Keratinocyte (primary cell): ENCODE results near the gene METTL1. TPM values are rescaled to one million over a fixed set of nuclear protein-coding genes. Genes with fewer than 3 reads are reported as not detected.
A peak's percentile ranks its signal among the peaks of the same experiment; 100 is the strongest.

ENCODE experiments used
- DNase-seq: peaks from one replicate; pipeline ENCODE4 v3.0.0-alpha.2; 2011; ENCODE audit warnings: low read depth, missing footprints, low spot score
- FAIRE-seq: peaks from 2 replicates; lab custom pipeline; 2011; peaks lifted over from hg19 to GRCh38; lab: Jason Lieb, UNC
- H2AFZ ChIP-seq: 2 replicates; pipeline ENCODE4 v1.6.0; 2012; ENCODE audit warnings: low read length, control low read depth, inconsistent platforms; ENCODE audit not compliant: control insufficient read depth
- H3K27ac ChIP-seq: 2 replicates; pipeline ENCODE4 v1.5.1; 2011; ENCODE audit warnings: low read length; ENCODE audit not compliant: control insufficient read depth, insufficient read depth
- H3K27me3 ChIP-seq: 3 replicates; pipeline ENCODE4 v1.6.0; 2011; ENCODE audit warnings: low read length; ENCODE audit not compliant: control insufficient read depth, insufficient read depth; ENCODE audit errors: extremely low read depth
- H3K36me3 ChIP-seq, 2 experiments: 2 replicates in 1 of 2; 3 replicates in 1 of 2; pipeline ENCODE4 v1.5.1; 2011; ENCODE audit warnings: low read length in 2 of 2, mild to moderate bottlenecking in 1 of 2; ENCODE audit not compliant: control insufficient read depth in 2 of 2, insufficient read depth in 2 of 2; ENCODE audit errors: extremely low read depth in 1 of 2
- H3K4me1 ChIP-seq: 3 replicates; pipeline ENCODE4 v1.5.1; 2011; ENCODE audit warnings: low read length; ENCODE audit not compliant: control insufficient read depth, insufficient read depth; ENCODE audit errors: extremely low read depth
- H3K4me2 ChIP-seq: 3 replicates; pipeline ENCODE4 v1.6.0; 2011; ENCODE audit warnings: low read depth, low read length; ENCODE audit not compliant: control insufficient read depth, insufficient read depth; ENCODE audit errors: extremely low read depth
- H3K4me3 ChIP-seq, 3 experiments: fragments of 200-600 bp in 1 of 3; sonication (generic) in 1 of 3; 2 replicates in 2 of 3; 3 replicates in 1 of 3; pipeline ENCODE4 v1.5.1; 2011 to 2016; ENCODE audit warnings: low read length in 3 of 3, mild to moderate bottlenecking in 3 of 3, control low read depth in 2 of 3, inconsistent platforms in 1 of 3, low read depth in 1 of 3, mixed read lengths in 1 of 3, mixed run types in 1 of 3, moderate library complexity in 1 of 3; ENCODE audit not compliant: control insufficient read depth in 2 of 3, insufficient read depth in 2 of 3; ENCODE audit errors: extremely low read depth in 1 of 3
- H3K79me2 ChIP-seq: 2 replicates; pipeline ENCODE4 v1.6.0; 2012; ENCODE audit warnings: low read length; ENCODE audit not compliant: control insufficient read depth, insufficient read depth
- H3K9ac ChIP-seq: 3 replicates; pipeline ENCODE4 v1.6.0; 2011; ENCODE audit warnings: low read length; ENCODE audit not compliant: control insufficient read depth, insufficient read depth; ENCODE audit errors: extremely low read depth
- H3K9me1 ChIP-seq: 3 replicates; pipeline ENCODE4 v1.6.0; 2011; ENCODE audit warnings: low read length; ENCODE audit not compliant: control insufficient read depth, insufficient read depth; ENCODE audit errors: extremely low read depth
- H3K9me3 ChIP-seq: 2 replicates; pipeline ENCODE4 v1.5.1; 2012; ENCODE audit warnings: low read depth, low read length; ENCODE audit not compliant: control insufficient read depth
- H4K20me1 ChIP-seq: 3 replicates; pipeline ENCODE4 v1.6.0; 2011; ENCODE audit warnings: low read length; ENCODE audit not compliant: control insufficient read depth, insufficient read depth; ENCODE audit errors: extremely low read depth
- EZH2 ChIP-seq: IDR thresholded peaks from one replicate; pipeline ENCODE4 v1.6.1; 2012; ENCODE audit warnings: inconsistent platforms, mild to moderate bottlenecking, low read length, moderate library complexity
- dilution Hi-C: fragments of 300-500 bp; cut with MboI; formaldehyde crosslinking; loops from one replicate; pipeline ENCODE4 v1.7.0; 2020; ENCODE audit warnings: low sequenced_read_pairs; ENCODE audit not compliant: extremely low pct_ligation_motif_present
- polyA plus RNA-seq, 5 experiments: library from polyadenylated mRNA; depleted of rRNA in 3 of 5; stranded (reverse) in 3 of 5; stranded (forward) in 1 of 5; unstranded in 1 of 5; fragments of >200 nt; gene quantifications; 1 replicate in 1 of 5; 2 replicates in 3 of 5; 3 replicates in 1 of 5; pipeline versions ENCODE4 v1.2.1 to v1.2.3, GENCODE V29; 2011 to 2012; ENCODE audit warnings: missing spikeins in 2 of 5, low read depth in 1 of 5, low replicate concordance in 1 of 5
- TF ChIP-seq, protein P1 (sequence below), 3 experiments: IDR thresholded peaks in 1 of 3; conservative IDR thresholded peaks in 1 of 3; optimal IDR thresholded peaks in 1 of 3; 2 replicates in 2 of 3; 3 replicates in 1 of 3; pipeline versions ENCODE3 to v1.5.1; 2011; ENCODE audit warnings: low read length in 3 of 3, mild to moderate bottlenecking in 3 of 3, moderate library complexity in 2 of 3, control low read depth in 1 of 3, inconsistent platforms in 1 of 3; ENCODE audit not compliant: insufficient read depth in 2 of 3; ENCODE audit errors: extremely low read depth in 1 of 3

Gene METTL1
- polyA plus RNA-seq, 1 donor (not counting 4 experiments of a cell fraction or from before 2014, with no cell fraction given) = 24.5 TPM

DNA sequence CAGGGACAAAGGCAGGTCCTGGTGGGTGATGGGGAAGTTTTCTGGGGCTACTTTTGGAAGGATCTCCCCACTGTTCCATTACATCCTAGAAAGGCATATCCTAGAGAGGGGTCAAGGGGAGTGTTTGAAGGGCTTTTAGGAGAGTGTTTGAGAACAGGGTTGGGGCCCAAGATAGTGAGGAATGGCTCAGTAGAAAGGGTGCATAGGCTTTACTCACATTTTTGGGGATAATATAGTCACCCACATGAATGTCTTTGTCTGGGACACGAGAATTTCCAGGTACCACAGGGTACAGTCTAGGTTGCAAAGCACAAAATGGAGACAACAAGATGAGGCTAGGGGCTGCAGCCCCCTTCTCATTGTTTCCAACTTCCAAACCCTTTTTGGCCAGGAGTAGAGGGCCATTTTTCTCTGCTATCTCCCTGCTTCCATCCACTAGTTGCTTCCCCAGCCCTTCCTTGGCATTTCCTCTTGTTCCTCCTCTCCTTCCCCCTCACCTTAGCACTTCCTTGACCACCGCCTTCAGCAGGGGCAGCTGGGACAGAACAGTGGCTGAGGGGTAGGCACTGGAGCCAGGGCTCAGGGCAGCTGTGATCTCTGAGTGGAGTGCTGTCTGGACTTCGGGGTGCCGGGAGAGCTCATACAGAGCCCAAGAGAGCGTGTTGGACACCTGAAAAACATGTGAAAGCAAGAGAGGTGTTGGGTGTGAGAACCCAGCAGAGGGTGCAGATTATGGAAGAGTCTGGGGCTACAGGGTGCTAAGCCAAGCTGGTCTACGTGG lies 7.8 kb downstream of the METTL1 start:
- no peaks in the 10 kb centered on the region for H3K9me1 ChIP-seq
- H4K20me1 ChIP-seq = peaks cover 4% of the 10 kb centered on the region
- H3K9me3 ChIP-seq = no peaks in the 10 kb centered on the region
- peaks cover 66% of the 10 kb centered on the region for H3K79me2 ChIP-seq
- no peak overlapping the region for H3K27ac ChIP-seq
- peak overlapping the region; percentile 74 for H3K4me2 ChIP-seq
- FAIRE-seq (no peak), DNase-seq (no peak)
- no peaks in the 10 kb centered on the region for H3K27me3 ChIP-seq
- H3K9ac ChIP-seq = peak overlapping the region; percentile 80
- peaks cover 31 to 55% of the 10 kb centered on the region in 2 experiments for H3K36me3 ChIP-seq
- no peak overlapping the region for H2AFZ ChIP-seq
- H3K4me3 ChIP-seq = peak overlapping the region; percentile 69 to 97 (median 89)
- dilution Hi-C loops = no loop called here
- TF ChIP-seq, protein P1, sequence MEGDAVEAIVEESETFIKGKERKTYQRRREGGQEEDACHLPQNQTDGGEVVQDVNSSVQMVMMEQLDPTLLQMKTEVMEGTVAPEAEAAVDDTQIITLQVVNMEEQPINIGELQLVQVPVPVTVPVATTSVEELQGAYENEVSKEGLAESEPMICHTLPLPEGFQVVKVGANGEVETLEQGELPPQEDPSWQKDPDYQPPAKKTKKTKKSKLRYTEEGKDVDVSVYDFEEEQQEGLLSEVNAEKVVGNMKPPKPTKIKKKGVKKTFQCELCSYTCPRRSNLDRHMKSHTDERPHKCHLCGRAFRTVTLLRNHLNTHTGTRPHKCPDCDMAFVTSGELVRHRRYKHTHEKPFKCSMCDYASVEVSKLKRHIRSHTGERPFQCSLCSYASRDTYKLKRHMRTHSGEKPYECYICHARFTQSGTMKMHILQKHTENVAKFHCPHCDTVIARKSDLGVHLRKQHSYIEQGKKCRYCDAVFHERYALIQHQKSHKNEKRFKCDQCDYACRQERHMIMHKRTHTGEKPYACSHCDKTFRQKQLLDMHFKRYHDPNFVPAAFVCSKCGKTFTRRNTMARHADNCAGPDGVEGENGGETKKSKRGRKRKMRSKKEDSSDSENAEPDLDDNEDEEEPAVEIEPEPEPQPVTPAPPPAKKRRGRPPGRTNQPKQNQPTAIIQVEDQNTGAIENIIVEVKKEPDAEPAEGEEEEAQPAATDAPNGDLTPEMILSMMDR (optimal IDR thresholded peaks at IDR 0.05 in 1 of 3, IDR thresholded peaks at IDR 0.05 in 1 of 3, conservative IDR thresholded peaks at IDR 0.05 in 1 of 3; ENCODE audit: extremely low read depth in 1 of 3, insufficient read depth in 2 of 3, low read length in 3 of 3) = no peak
- no peak for TF ChIP-seq EZH2
- H3K4me1 ChIP-seq = peaks cover 29% of the 10 kb centered on the region

DNA sequence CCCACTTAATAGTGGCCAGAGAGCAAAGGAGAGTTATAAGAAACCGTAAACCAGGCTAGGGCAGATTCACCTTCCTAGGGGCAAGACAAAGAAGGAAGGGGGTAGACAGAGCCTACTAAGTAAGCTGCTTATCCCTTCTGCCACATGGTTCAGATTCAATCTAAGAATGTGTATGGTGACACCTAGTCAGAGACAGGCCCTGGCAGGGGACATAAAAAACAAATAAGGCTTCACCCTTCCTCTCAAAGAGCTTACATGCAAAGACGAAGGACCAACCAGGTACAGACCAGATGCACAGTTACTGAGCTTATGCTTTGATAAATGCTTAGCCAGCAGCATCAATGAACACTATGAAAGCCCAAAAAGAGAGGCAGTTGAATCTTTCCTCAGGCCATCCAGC lies 9.4 kb downstream of the METTL1 start:
- no peak for TF ChIP-seq EZH2
- TF ChIP-seq, protein P1 (optimal IDR thresholded peaks at IDR 0.05 in 1 of 3, IDR thresholded peaks at IDR 0.05 in 1 of 3, conservative IDR thresholded peaks at IDR 0.05 in 1 of 3; ENCODE audit: extremely low read depth in 1 of 3, insufficient read depth in 2 of 3, low read length in 3 of 3) = no peak
- Histone ChIP-seq H3K9me3 (no peaks in the 10 kb centered on the region), H3K4me1 (peaks cover 24% of the 10 kb centered on the region), H2AFZ (no peak overlapping the region), H3K4me2 (peak overlapping the region; percentile 29), H3K27me3 (no peaks in the 10 kb centered on the region), H3K9ac (no peak overlapping the region), H3K36me3 (peaks cover 35 to 55% of the 10 kb centered on the region in 2 experiments), H3K79me2 (peaks cover 50% of the 10 kb centered on the region), H3K4me3 (peak overlapping the region in 1 of 3 experiments; percentile 21), H3K9me1 (no peaks in the 10 kb centered on the region), H3K27ac (no peak overlapping the region), H4K20me1 (peaks cover 7% of the 10 kb centered on the region)
- FAIRE-seq (no peak), DNase-seq (no peak)
- dilution Hi-C loops = no loop called here
